Endothelial cell of umbilical vein (primary cell): ENCODE results near the gene WDR82. TPM values are rescaled to one million over a fixed set of nuclear protein-coding genes. Genes with fewer than 3 reads are reported as not detected.

Source experiments
- BruUV-seq: library from RNA; stranded (reverse); fragments of 400-500 nt; replicated peaks from 2 replicates; lab custom pipeline; 2021; lab: Mats Ljungman, UMichigan
- CTCF ChIA-PET: fragments of 300-600, 350-600 bp; sonication (Branson Sonifier 250); formaldehyde crosslinking; loops from one replicate; lab custom pipeline; 2021; ENCODE audit warnings: antibody characterized with exemption, inconsistent platforms; lab: Charles Lee
- POLR2A ChIA-PET: fragments of 300-600, 350-600 bp; sonication (Branson Sonifier 250); formaldehyde crosslinking; loops from one replicate; lab custom pipeline; 2021; ENCODE audit warnings: antibody characterized with exemption, inconsistent platforms; lab: Charles Lee
- DNase-seq: peaks from one replicate; pipeline ENCODE4 v3.0.0-alpha.2; 2011; ENCODE audit warnings: low read depth, low spot score
- FAIRE-seq: peaks from 2 replicates; lab custom pipeline; 2011; peaks lifted over from hg19 to GRCh38; lab: Jason Lieb, UNC
- H2AFZ ChIP-seq: 2 replicates; pipeline ENCODE4 v1.6.0; 2012; ENCODE audit warnings: low read depth, low read length, control low read depth, inconsistent platforms
- H3K27ac ChIP-seq: 2 replicates; pipeline ENCODE4 v1.5.1; 2011; ENCODE audit warnings: low read depth, mild to moderate bottlenecking, control low read depth, low read length, moderate library complexity; ENCODE audit not compliant: insufficient read depth
- H3K27me3 ChIP-seq, 2 experiments: 2 replicates each; pipeline versions ENCODE4 v1.6.0 to v1.6.1; 2011; ENCODE audit warnings: low read length in 2 of 2, mixed read lengths in 1 of 2; ENCODE audit not compliant: control insufficient read depth in 2 of 2, insufficient read depth in 2 of 2
- H3K36me3 ChIP-seq, 2 experiments: 2 replicates in 1 of 2; 3 replicates in 1 of 2; pipeline ENCODE4 v1.5.1; 2011; ENCODE audit warnings: low read length in 2 of 2, mild to moderate bottlenecking in 1 of 2, moderate library complexity in 1 of 2; ENCODE audit not compliant: control insufficient read depth in 2 of 2, insufficient read depth in 2 of 2; ENCODE audit errors: extremely low read depth in 1 of 2
- H3K4me1 ChIP-seq: 3 replicates; pipeline ENCODE4 v1.5.1; 2011; ENCODE audit warnings: mild to moderate bottlenecking, low read length; ENCODE audit not compliant: control insufficient read depth, insufficient read depth; ENCODE audit errors: extremely low read depth
- H3K4me2 ChIP-seq: 2 replicates; pipeline ENCODE4 v1.6.1; 2011; ENCODE audit warnings: low read length, control low read depth, mixed read lengths; ENCODE audit not compliant: insufficient read depth
- H3K4me3 ChIP-seq, 3 experiments: fragments of 200-600 bp in 1 of 3; sonication (generic), shearing (Covaris generic) in 1 of 3; replicated peaks in 1 of 3; 2 replicates each; pipeline ENCODE4 v1.5.1; 2011 to 2016; ENCODE audit warnings: control low read depth in 3 of 3, low read length in 3 of 3, mild to moderate bottlenecking in 2 of 3, inconsistent platforms in 1 of 3, low read depth in 1 of 3, moderate library complexity in 1 of 3; ENCODE audit not compliant: insufficient read depth in 1 of 3
- H3K79me2 ChIP-seq: 2 replicates; pipeline ENCODE4 v1.6.0; 2012; ENCODE audit warnings: low read length, inconsistent platforms; ENCODE audit not compliant: control insufficient read depth, insufficient read depth
- H3K9ac ChIP-seq: replicated peaks from 2 replicates; pipeline ENCODE3; 2011; ENCODE audit warnings: low read length, control low read depth; ENCODE audit not compliant: insufficient read depth; ENCODE audit errors: extremely low read depth
- H3K9me1 ChIP-seq: replicated peaks from 3 replicates; pipeline ENCODE4 v1.6.0; 2011; ENCODE audit warnings: mild to moderate bottlenecking, low read length; ENCODE audit not compliant: control insufficient read depth, insufficient read depth; ENCODE audit errors: extremely low read depth
- H3K9me3 ChIP-seq: replicated peaks from 2 replicates; pipeline ENCODE4 v1.5.1; 2012; ENCODE audit warnings: low read length, inconsistent platforms; ENCODE audit not compliant: control insufficient read depth, insufficient read depth
- H4K20me1 ChIP-seq: replicated peaks from 2 replicates; pipeline ENCODE3; 2011; ENCODE audit warnings: mild to moderate bottlenecking, low read length; ENCODE audit not compliant: control insufficient read depth, insufficient read depth; ENCODE audit errors: extremely low read depth
- CTCF ChIP-seq, 2 donors: IDR thresholded peaks; 1 replicate in 1 of 2; 2 replicates in 1 of 2; pipeline ENCODE4 v1.5.1; 2011; ENCODE audit warnings: low read length in 2 of 2, mild to moderate bottlenecking in 2 of 2, moderate library complexity in 2 of 2, control low read depth in 1 of 2, inconsistent platforms in 1 of 2, low read depth in 1 of 2; ENCODE audit not compliant: insufficient read depth in 1 of 2; ENCODE audit errors: extremely low read depth in 1 of 2
- EZH2 ChIP-seq: IDR thresholded peaks from 2 replicates; pipeline ENCODE4 v1.6.1; 2012; ENCODE audit warnings: borderline replicate concordance, low read depth, mild to moderate bottlenecking, moderate library complexity, low read length, inconsistent platforms; ENCODE audit not compliant: severe bottlenecking
- FOS ChIP-seq: IDR thresholded peaks from 2 replicates; pipeline ENCODE4 v1.6.1; 2011; ENCODE audit warnings: mild to moderate bottlenecking, low read length, moderate library complexity, borderline replicate concordance; ENCODE audit not compliant: insufficient read depth
- GATA2 ChIP-seq: IDR thresholded peaks from 2 replicates; pipeline ENCODE4 v1.7.0; 2011; ENCODE audit warnings: low read depth, mild to moderate bottlenecking, moderate library complexity, mixed read lengths, low read length; ENCODE audit not compliant: insufficient read length, insufficient read depth
- JUN ChIP-seq: IDR thresholded peaks from 2 replicates; pipeline ENCODE4 v1.6.1; 2011; ENCODE audit warnings: borderline replicate concordance, low read depth; ENCODE audit not compliant: insufficient read length, insufficient read depth
- MAX ChIP-seq: IDR thresholded peaks from 2 replicates; pipeline ENCODE4 v1.6.1; 2011; ENCODE audit not compliant: insufficient read depth, insufficient read length
- MYC ChIP-seq: IDR thresholded peaks from one replicate; pipeline ENCODE4 v1.6.1; 2011; ENCODE audit warnings: mild to moderate bottlenecking, low read depth, low read length
- POLR2A ChIP-seq: IDR thresholded peaks from 2 replicates; pipeline ENCODE4 v1.6.1; 2012; ENCODE audit warnings: low read depth, mild to moderate bottlenecking, control low read depth, low read length
- POLR2AphosphoS5 ChIP-seq: IDR thresholded peaks from 2 replicates; pipeline ENCODE4 v1.6.1; 2012; ENCODE audit warnings: low read depth, mild to moderate bottlenecking, control low read depth, low read length, moderate library complexity; ENCODE audit not compliant: insufficient read depth
- dilution Hi-C: fragments of 300-500 bp; cut with MboI; formaldehyde crosslinking; loops from one replicate; pipeline ENCODE4 v1.15.0; 2019; ENCODE audit warnings: low sequenced_read_pairs; ENCODE audit not compliant: extremely low pct_ligation_motif_present
- intact Hi-C: fragments of 100-400 bp; cut with micrococcal nuclease; formaldehyde crosslinking; loops from one replicate; pipeline ENCODE4 v1.10.0; 2022
- polyA plus RNA-seq, 4 experiments: library from polyadenylated mRNA; depleted of rRNA in 3 of 4; stranded (reverse) in 3 of 4; unstranded in 1 of 4; fragments of >200 nt; gene quantifications; 2 replicates each; pipeline versions ENCODE4 v1.2.1 to v1.2.3, GENCODE V29; 2011 to 2012; ENCODE audit warnings: missing spikeins in 1 of 4
- total RNA-seq: library from RNA; stranded (reverse); gene quantifications from 2 replicates; pipeline ENCODE4 v1.2.3, GENCODE V29; 2021

WDR82 gene
- total and polyA plus RNA-seq, 2 donors (not counting 3 experiments of a cell fraction or from before 2014, with no cell fraction given), result 39.9 to 71.3 TPM

- no TSS peak for BruUV-seq
- peaks cover 31% of the 10 kb centered on the region for H3K4me1 ChIP-seq
- H4K20me1 ChIP-seq, result no peaks in the 10 kb centered on the region
- intact Hi-C loops (no loop called here), dilution Hi-C loops (no loop called here)
- peak overlapping the region; percentile 86 for H2AFZ ChIP-seq
- H3K4me3 ChIP-seq, result peak overlapping the region in 1 of 3 experiments; percentile 15
- H3K36me3 ChIP-seq, result no peaks in the 10 kb centered on the region
- no peaks in the 10 kb centered on the region for H3K27me3 ChIP-seq
- peak overlapping the region; percentile 58 for H3K4me2 ChIP-seq
- peaks cover 31% of the 10 kb centered on the region for H3K79me2 ChIP-seq
- POLR2A ChIA-PET, result interaction anchor here (0.9 kb wide), 1 partner anchor 39 kb away, joined by 3 read pairs; no protein-coding TSS in a partner anchor
- TF ChIP-seq POLR2A (peak; percentile 64), EZH2 (no peak), GATA2 (no peak)
- peak; percentile 87 for FAIRE-seq
- H3K9ac ChIP-seq, result peak overlapping the region; percentile 77
- DNase-seq, result peak; percentile 82
- peak overlapping the region; percentile 68 for H3K27ac ChIP-seq
- CTCF ChIA-PET, result interaction anchor here (0.5 to 5.1 kb wide), 11 partner anchors 8 to 59 kb away, joined by 3 to 49 read pairs (median 8); partner anchors contain the start of genes GLYCTK and TWF2
- no peaks in the 10 kb centered on the region for H3K9me1 ChIP-seq
- H3K9me3 ChIP-seq, result no peaks in the 10 kb centered on the region
Observed at GRCh38 chr3:52280050-52280461, 1.6 kb upstream of the WDR82 start.

- dilution Hi-C loops, result no loop called here
- Histone ChIP-seq H3K9ac (peak overlapping the region; percentile 77), H4K20me1 (no peaks in the 10 kb centered on the region), H3K9me3 (no peaks in the 10 kb centered on the region), H3K4me2 (peak overlapping the region; percentile 58), H2AFZ (peak overlapping the region; percentile 86), H3K9me1 (no peaks in the 10 kb centered on the region), H3K27me3 (no peaks in the 10 kb centered on the region), H3K36me3 (no peaks in the 10 kb centered on the region), H3K27ac (peak overlapping the region; percentile 68), H3K4me1 (peaks cover 31% of the 10 kb centered on the region), H3K79me2 (peaks cover 36% of the 10 kb centered on the region), H3K4me3 (peak overlapping the region in 1 of 3 experiments; percentile 70)
- FAIRE-seq, result peak; percentile 80
- TF ChIP-seq CTCF (IDR thresholded peaks at IDR 0.05; ENCODE audit: extremely low read depth in 1 of 2, insufficient read depth in 1 of 2, low read depth in 1 of 2, low read length in 2 of 2), result no peak
- TF ChIP-seq POLR2A, result no peak
- TF ChIP-seq MYC, result no peak
- TF ChIP-seq FOS, result no peak
- TF ChIP-seq POLR2AphosphoS5, result no peak
- no peak for TF ChIP-seq MAX
- TF ChIP-seq GATA2, result no peak
- no peak for TF ChIP-seq JUN
- no peak for TF ChIP-seq EZH2
- intact Hi-C loops, result loop anchor here (5.0 kb wide), 1 partner anchor 127 kb away; the partner anchor contains the start of gene POC1A
- POLR2A ChIA-PET, result interaction anchor here (0.9 to 2.9 kb wide), 3 partner anchors 8 to 39 kb away, joined by 3 to 9 read pairs (median 5); partner anchors contain the start of gene GLYCTK
- no peak for DNase-seq
- no TSS peak for BruUV-seq
- CTCF ChIA-PET, result interaction anchor here (0.5 to 5.1 kb wide), 14 partner anchors 8 to 279 kb away, joined by 3 to 49 read pairs (median 6); partner anchors contain the start of genes GLYCTK and TWF2
Observed at GRCh38 chr3:52279596-52279995, 1.1 kb upstream of the WDR82 start.
